B cell (primary cell): ENCODE measurements around the gene EVC. TPM values are rescaled to one million over a fixed set of nuclear protein-coding genes. Genes with fewer than 3 reads are reported as not detected.

Source experiments
- ATAC-seq: fragments of 200-7000 bp; cut with Tn5 transposase; one replicate; pipeline ENCODE4 v1.10.0; 2021; ENCODE audit warnings: low read depth, mild to moderate bottlenecking, moderate number of reproducible peaks, moderate library complexity
- CTCF ChIA-PET: fragments of 350-600 bp; sonication (Branson Sonifier 250); formaldehyde crosslinking; loops from one replicate; lab custom pipeline; 2021; ENCODE audit warnings: antibody characterized with exemption, inconsistent platforms; lab: Charles Lee
- POLR2A ChIA-PET: fragments of 350-600 bp; sonication (Branson Sonifier 250); formaldehyde crosslinking; loops from one replicate; lab custom pipeline; 2021; ENCODE audit warnings: antibody characterized with exemption; lab: Charles Lee
- DNase-seq: peaks from one replicate; pipeline ENCODE4 v3.0.0; 2013
- H2AFZ ChIP-seq: 2 replicates; pipeline ENCODE4 v1.6.1; 2012; ENCODE audit warnings: mild to moderate bottlenecking, low read depth, low read length; ENCODE audit not compliant: insufficient read depth, poor library complexity, severe bottlenecking
- H3K27ac ChIP-seq, 2 donors: 1 replicate in 1 of 2; 2 replicates in 1 of 2; pipeline ENCODE4 v1.5.1; 2012 to 2013; ENCODE audit warnings: low read length in 2 of 2, mild to moderate bottlenecking in 2 of 2, moderate library complexity in 1 of 2
- H3K27me3 ChIP-seq, 4 experiments: fragments of 200-600 bp in 1 of 4; sonication (generic) in 1 of 4; replicated peaks in 1 of 4; 1 replicate in 2 of 4; 2 replicates in 2 of 4; pipeline versions ENCODE4 v1.6.1 to v1.7.0; 2013 to 2016; ENCODE audit warnings: low read length in 3 of 4, mild to moderate bottlenecking in 2 of 4, mixed read lengths in 1 of 4, moderate library complexity in 1 of 4; ENCODE audit not compliant: insufficient read depth in 4 of 4, control insufficient read depth in 3 of 4; ENCODE audit errors: control extremely low read depth in 1 of 4
- H3K36me3 ChIP-seq, 2 experiments: replicated peaks in 1 of 2; 1 replicate in 1 of 2; 2 replicates in 1 of 2; pipeline versions ENCODE4 v1.6.1 to v1.7.1; 2013; ENCODE audit warnings: low read length in 1 of 2; ENCODE audit not compliant: insufficient read depth in 2 of 2, control insufficient read depth in 1 of 2; ENCODE audit errors: control extremely low read depth in 1 of 2, extremely low read depth in 1 of 2
- H3K4me1 ChIP-seq, 2 donors: fragments of 200-600 bp in 1 of 2; sonication (generic) in 1 of 2; 1 replicate in 1 of 2; 2 replicates in 1 of 2; pipeline versions ENCODE4 v1.5.1 to v1.6.1; 2013 to 2017; ENCODE audit warnings: low read length in 2 of 2; ENCODE audit not compliant: control insufficient read depth in 2 of 2, insufficient read depth in 2 of 2
- H3K4me2 ChIP-seq: replicated peaks from 2 replicates; pipeline ENCODE3; 2012; ENCODE audit warnings: mild to moderate bottlenecking, low read depth, low read length; ENCODE audit not compliant: poor library complexity, severe bottlenecking
- H3K4me3 ChIP-seq, 5 experiments: fragments of 200-600 bp in 1 of 5; sonication (generic) in 1 of 5; 1 replicate in 3 of 5; 2 replicates in 2 of 5; pipeline versions ENCODE4 v1.5.1 to v1.7.0; 2011 to 2016; ENCODE audit warnings: low read length in 4 of 5, mild to moderate bottlenecking in 4 of 5, low read depth in 2 of 5, control low read depth in 1 of 5, moderate library complexity in 1 of 5; ENCODE audit not compliant: insufficient read depth in 1 of 5; ENCODE audit errors: control extremely low read depth in 1 of 5, extremely low read depth in 1 of 5
- H3K79me2 ChIP-seq: fragments of 200-600 bp; sonication (generic); one replicate; pipeline ENCODE4 v1.6.0; 2016; ENCODE audit warnings: low read length; ENCODE audit not compliant: control insufficient read depth, insufficient read depth
- H3K9ac ChIP-seq: fragments of 200-600 bp; sonication (generic); 2 replicates; pipeline ENCODE4 v1.6.1; 2017; ENCODE audit warnings: mild to moderate bottlenecking, low read length, moderate library complexity
- H3K9me3 ChIP-seq, 3 donors: one replicate each; pipeline versions ENCODE4 v1.6.1 to v1.7.1; 2013; ENCODE audit warnings: low read length in 2 of 3; ENCODE audit not compliant: control insufficient read depth in 2 of 3, insufficient read depth in 1 of 3; ENCODE audit errors: control extremely low read depth in 1 of 3
- H4K20me1 ChIP-seq: 2 replicates; pipeline ENCODE4 v1.6.0; 2012; ENCODE audit warnings: mild to moderate bottlenecking, low read length; ENCODE audit not compliant: insufficient read depth, control insufficient read depth, poor library complexity, severe bottlenecking
- H3K27ac Mint-ChIP-seq: one replicate; pipeline ENCODE4 v1.8.0; 2021; ENCODE audit warnings: mixed read lengths
- H3K27me3 Mint-ChIP-seq: one replicate; pipeline ENCODE4 v1.8.0; 2021; ENCODE audit warnings: mixed read lengths
- H3K4me1 Mint-ChIP-seq: one replicate; pipeline ENCODE4 v1.8.0; 2021; ENCODE audit warnings: mixed read lengths
- H3K4me3 Mint-ChIP-seq: one replicate; pipeline ENCODE4 v1.8.0; 2021; ENCODE audit warnings: mixed read lengths
- H3K9me3 Mint-ChIP-seq: one replicate; pipeline ENCODE4 v1.8.0; 2022; ENCODE audit warnings: mixed read lengths; ENCODE audit not compliant: insufficient read depth
- CTCF ChIP-seq: fragments of 200-600 bp; IDR thresholded peaks from one replicate; pipeline ENCODE4 v1.8.0; 2022; ENCODE audit warnings: antibody characterized with exemption, mild to moderate bottlenecking
- EZH2 ChIP-seq: IDR thresholded peaks from 2 replicates; pipeline ENCODE4 v1.6.1; 2012; ENCODE audit warnings: borderline replicate concordance, low read depth, mild to moderate bottlenecking, moderate library complexity, low read length; ENCODE audit not compliant: insufficient read depth, poor library complexity, severe bottlenecking
- WGBS: methylation state at CpG from one replicate; pipeline ENCODE4 v1.1.5; 2013; ENCODE audit warnings: missing lambda C conversion rate; ENCODE audit not compliant: insufficient coverage; 5-methylcytosine and 5-hydroxymethylcytosine counted together
- intact Hi-C: fragments of 100-400 bp; cut with micrococcal nuclease; formaldehyde crosslinking; loops from one replicate; pipeline ENCODE4 v1.10.0; 2022
- polyA plus RNA-seq: library from polyadenylated mRNA; depleted of rRNA; stranded (reverse); fragments of >200 nt; gene quantifications from 2 replicates; pipeline ENCODE4 v1.2.3, GENCODE V29; 2012
- total RNA-seq, 2 donors: library from RNA; stranded (reverse); fragments of 120-200 nt in 1 of 2; gene quantifications; 1 replicate in 1 of 2; 2 replicates in 1 of 2; pipeline versions ENCODE4 v1.2.3 to v1.2.4, GENCODE V29; 2013 to 2022

EVC gene
- total and polyA plus RNA-seq, 2 donors (not counting 1 experiment from before 2014, with no cell fraction given), result 1.5 TPM; not detected in 1

DNA sequence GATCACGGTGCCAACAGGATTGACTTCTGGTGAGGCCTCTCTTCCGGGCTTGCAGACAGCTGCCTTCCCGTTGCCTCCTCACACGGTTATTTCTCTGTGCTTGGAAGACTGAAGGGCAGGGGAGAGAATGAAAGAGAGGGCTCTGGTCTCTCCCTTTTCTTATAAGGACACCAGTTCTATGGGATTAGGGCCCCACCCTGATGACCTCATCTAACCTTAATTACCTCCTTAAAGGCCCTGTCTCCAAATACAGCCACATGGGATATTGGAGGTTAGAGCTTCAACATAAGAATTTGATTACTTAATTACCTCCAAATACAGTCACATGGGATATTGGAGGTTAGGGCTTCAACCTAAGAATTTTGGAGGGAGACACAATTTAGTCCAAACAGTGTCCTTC lies 46.5 kb downstream of the EVC start:
- WGBS, result 90% methylated on average over 1 of the region's 4 CpGs
- no peaks in the 10 kb centered on the region for H3K27me3 Mint-ChIP-seq
- no peaks in the 10 kb centered on the region for H3K9me3 Mint-ChIP-seq
- Histone ChIP-seq H2AFZ (no peak overlapping the region), H3K4me1 (no peaks in the 10 kb centered on the region), H3K9ac (no peak overlapping the region), H3K4me2 (no peak overlapping the region), H3K79me2 (no peaks in the 10 kb centered on the region), H3K36me3 (no peaks in the 10 kb centered on the region), H3K9me3 (peaks cover 0 to 24% (median 0%) of the 10 kb centered on the region in 3 donors), H4K20me1 (no peaks in the 10 kb centered on the region), H3K27me3 (no peaks in the 10 kb centered on the region), H3K27ac (no peak overlapping the region), H3K4me3 (no peak overlapping the region)
- H3K4me3 Mint-ChIP-seq, result no peak overlapping the region
- TF ChIP-seq CTCF, result no peak
- no peak for TF ChIP-seq EZH2
- no peaks in the 10 kb centered on the region for H3K4me1 Mint-ChIP-seq
- POLR2A ChIA-PET, result no interaction called here
- no peak overlapping the region for H3K27ac Mint-ChIP-seq
- intact Hi-C loops, result no loop called here
- ATAC-seq, result no peak
- CTCF ChIA-PET, result no interaction called here
- DNase-seq, result no peak

DNA sequence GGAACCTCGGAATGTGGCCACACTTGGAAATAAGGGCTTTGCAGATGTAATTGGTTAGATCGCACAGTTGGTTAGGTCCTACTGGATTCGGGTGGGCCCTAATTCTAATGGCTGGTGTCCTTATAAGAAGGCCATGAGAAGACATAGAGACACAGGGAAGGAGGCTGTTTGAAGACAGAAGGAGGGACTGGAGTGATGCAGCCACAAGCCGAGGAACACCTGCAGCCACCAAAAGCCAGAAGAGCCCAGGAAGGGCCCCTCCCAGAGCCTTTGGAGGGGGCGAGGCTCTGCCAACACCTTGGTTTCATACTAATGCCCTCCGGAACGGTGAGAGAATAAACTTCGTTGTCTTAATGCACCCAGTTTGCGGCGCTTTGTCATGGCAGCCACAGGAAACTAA lies 47.0 kb downstream of the EVC start:
- WGBS, result 90% methylated on average over 8 of the region's 10 CpGs
- intact Hi-C loops, result no loop called here
- Mint-ChIP-seq H3K9me3 (no peaks in the 10 kb centered on the region), H3K4me1 (no peaks in the 10 kb centered on the region), H3K27me3 (no peaks in the 10 kb centered on the region), H3K4me3 (no peak overlapping the region), H3K27ac (no peak overlapping the region)
- DNase-seq (no peak), ATAC-seq (no peak)
- H3K4me2 ChIP-seq, result no peak overlapping the region
- no peaks in the 10 kb centered on the region for H3K36me3 ChIP-seq
- peaks cover 0 to 22% (median 0%) of the 10 kb centered on the region in 3 donors for H3K9me3 ChIP-seq
- H4K20me1 ChIP-seq, result no peaks in the 10 kb centered on the region
- no peaks in the 10 kb centered on the region for H3K4me1 ChIP-seq
- ChIA-PET POLR2A (no interaction called here), CTCF (no interaction called here)
- H3K27me3 ChIP-seq, result no peaks in the 10 kb centered on the region
- TF ChIP-seq CTCF (no peak), EZH2 (no peak)
- no peak overlapping the region for H2AFZ ChIP-seq
- H3K9ac ChIP-seq, result no peak overlapping the region
- no peak overlapping the region for H3K27ac ChIP-seq
- H3K79me2 ChIP-seq, result no peaks in the 10 kb centered on the region
- H3K4me3 ChIP-seq, result no peak overlapping the region
